ENCODE results near the gene NMNAT2.

NMNAT2 gene

DNA sequence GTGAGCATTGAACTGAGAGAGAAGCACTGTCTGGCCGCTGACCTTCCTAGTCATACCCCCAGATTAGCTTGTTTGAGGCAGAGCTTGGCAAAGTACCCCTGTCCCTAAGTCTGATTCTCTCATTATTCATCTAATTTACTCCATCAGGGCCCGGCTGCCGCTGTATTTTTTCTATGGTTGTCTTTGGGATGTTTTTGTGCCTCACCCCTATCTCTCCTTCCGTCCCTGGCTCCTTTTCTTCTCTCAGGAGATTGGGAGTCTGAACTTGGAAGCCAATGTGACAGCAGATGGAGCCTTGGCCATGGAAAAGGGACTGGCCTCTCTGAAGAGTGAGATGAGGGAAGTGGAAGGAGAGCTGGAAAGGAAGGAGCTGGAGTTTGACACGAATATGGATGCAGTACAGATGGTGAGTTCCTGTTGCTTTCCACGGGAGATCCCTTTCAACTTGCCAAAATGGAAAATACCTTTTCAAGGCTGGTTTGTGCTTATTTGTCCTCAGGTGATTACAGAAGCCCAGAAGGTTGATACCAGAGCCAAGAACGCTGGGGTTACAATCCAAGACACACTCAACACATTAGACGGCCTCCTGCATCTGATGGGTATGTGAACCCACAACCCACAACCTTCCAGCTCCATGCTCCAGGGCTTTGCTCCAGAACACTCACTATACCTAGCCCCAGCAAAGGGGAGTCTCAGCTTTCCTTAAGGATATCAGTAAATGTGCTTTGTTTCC lies 178.2 kb downstream of the NMNAT2 start:
- no peak for DNase-seq

DNA sequence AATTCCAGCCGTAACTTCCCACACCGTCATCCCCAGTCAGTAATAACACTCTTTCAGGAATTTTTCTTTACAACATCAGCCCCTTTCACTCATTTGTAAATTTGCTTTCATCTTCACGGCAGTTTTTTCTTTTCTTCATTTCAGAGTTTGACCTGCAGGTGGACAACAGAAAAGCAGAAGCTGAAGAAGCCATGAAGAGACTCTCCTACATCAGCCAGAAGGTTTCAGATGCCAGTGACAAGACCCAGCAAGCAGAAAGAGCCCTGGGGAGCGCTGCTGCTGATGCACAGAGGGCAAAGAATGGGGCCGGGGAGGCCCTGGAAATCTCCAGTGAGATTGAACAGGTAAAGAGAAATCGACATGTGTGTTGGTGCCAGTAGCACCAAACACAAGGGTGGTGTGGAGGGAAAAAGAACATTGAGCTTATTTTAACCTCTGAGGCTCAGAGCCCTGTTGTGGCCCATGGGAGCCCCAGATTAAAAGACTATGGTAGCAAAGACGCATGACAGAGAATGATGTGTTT lies 178.9 kb downstream of the NMNAT2 start:
- DNase-seq, result no peak

DNA sequence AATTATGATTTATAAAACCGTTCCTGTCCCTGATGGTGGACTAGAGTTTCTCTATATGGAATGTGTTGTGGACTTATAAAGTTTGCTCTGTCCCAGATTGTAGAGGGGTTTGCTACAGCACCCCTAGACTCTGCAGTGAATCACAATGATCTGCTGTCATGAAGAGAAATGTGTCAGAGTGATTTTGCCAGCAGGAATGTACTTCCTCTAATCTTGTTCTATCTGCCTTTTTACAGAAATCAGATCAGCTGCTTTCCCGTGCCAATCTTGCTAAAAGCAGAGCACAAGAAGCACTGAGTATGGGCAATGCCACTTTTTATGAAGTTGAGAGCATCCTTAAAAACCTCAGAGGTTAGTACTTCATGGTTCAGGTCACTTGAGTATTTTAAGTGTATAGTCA lies 180.1 kb downstream of the NMNAT2 start:
- no peak for DNase-seq

DNA sequence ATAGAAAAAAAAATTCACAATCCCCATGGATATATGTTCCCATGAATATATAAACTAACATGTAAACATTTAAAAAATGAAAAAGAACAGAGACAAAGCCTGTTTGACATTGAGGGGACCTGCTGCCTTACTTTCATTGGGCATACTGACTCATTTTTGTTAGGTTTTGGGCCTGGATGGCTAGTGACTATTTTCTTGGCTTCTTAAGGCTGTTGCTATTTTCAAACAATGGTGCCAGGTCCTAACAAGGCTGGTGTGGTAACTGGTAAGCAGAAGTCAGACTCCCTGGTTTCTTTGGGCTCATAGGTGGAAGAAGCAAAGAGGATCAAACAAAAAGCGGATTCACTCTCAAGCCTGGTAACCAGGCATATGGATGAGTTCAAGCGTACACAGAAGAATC lies 181.1 kb downstream of the NMNAT2 start:
- DNase-seq, result no peak

DNA sequence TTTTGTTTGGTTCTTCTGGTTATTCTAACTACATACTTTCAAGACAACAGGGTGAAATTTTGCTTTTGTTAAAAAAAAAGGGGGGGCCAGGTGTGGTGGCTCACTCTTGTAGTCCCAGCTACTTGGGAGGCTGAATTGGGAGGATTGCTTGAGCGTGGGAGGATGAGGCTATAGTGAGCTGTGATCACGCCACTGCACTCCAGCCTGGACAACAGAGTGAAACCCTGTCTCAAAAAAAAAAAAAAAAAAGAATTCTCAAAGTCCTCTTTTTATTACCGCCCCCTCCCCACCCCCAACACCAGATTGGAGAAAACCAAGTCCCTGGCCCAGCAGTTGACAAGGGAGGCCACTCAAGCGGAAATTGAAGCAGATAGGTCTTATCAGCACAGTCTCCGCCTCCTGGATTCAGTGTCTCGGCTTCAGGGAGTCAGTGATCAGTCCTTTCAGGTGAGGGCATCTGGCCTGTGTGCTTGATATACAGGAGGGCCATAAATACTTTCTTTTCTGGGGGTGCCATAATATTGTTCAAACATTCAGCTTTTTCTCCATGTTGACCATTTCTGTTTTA lies 181.9 kb downstream of the NMNAT2 start:
- DNase-seq, result no peak

DNA sequence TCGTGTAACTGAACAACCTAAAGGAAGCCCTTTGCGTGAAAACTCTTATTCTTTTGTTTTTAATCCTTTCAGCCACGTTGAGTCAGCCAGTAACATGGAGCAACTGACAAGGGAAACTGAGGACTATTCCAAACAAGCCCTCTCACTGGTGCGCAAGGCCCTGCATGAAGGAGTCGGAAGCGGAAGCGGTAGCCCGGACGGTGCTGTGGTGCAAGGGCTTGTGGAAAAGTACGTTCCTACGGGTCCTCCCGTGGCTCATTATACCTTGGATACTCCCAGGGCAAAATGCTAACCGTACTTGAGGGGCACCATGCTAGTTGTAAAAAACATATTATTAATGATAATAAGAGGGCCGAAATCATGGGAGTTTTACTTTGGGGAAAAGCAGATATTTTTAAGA lies 182.7 kb downstream of the NMNAT2 start:
- no peak for DNase-seq

DNA sequence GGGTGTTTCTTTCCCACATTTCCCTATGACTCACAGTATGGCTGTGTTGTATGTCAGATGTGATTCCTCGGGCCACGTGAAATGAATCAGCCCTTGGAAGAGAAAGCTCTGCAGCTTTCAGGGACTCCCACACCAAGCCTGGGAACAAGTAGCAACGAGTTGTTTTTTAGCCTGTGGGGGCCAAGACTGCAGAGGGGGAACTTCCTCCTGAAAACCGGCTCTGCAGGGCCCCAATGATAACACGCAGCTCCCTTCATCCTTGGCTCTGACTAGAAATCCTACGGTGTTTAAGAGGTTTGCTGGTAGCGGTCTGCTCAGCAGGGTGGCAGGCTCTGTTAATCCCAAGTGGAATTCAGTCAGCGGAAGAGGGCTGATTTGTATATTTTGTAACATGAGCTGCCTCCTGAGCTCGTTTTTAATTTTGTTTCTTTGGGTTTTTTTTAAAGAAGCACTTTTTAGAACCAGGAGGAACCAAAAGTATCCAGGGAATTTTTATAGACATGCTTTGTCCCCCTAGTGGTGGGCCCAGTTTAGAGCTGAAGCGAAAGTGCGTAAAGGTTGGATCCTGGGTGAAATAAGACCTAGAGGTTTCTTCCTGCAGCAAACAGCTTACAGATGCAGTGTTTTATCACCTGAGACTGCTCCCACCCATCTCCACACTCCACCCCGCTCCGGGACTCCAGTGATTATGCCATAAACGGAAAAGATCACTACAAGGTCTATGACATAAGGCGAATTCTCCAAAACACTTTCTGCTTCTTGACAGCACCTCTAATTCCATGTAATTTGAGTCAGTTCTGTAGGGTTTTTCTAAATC lies 183.3 kb downstream of the NMNAT2 start:
- DNase-seq, result peak in 22 of 56 donors; percentile 5 to 55 (median 24)

DNA sequence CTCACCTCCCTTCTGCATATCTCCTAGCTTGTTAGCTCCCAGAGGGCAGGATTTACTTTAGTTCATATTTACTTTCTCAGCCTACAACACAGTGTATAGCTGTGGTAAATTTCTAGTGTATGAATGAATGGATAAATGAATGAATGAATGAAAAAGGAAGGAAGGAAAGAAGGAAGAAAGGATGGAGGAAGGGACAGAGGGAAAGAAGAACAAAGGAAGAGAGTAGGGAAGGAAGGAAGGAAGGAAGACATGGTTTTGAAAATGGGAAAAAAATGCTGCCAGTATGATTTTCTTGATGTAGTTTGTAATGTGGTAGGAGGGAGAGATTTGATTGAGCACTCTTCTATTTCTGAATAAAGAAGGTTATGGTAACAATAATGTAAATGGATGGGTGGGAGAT lies 185.1 kb downstream of the NMNAT2 start:
- no peak for DNase-seq

DNA sequence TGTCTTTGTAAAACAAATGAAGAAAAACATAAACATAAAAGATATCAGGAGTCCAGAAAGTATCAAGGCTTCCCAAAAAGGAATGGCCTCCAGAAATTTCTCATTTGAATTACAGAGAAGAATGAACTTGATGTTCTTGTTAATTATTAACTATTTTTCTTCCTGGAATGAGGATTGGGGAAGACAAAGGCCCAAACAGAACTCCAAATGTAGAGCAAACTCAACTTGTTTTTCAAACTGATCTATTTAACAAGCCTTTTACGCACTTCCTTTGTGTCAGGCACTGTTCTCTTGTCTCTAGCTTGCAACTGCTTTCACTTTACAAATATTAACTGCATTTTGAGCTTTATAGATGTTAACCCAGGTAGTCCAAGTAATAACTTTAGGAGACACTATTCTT lies 186.6 kb downstream of the NMNAT2 start:
- DNase-seq, result no peak

DNA sequence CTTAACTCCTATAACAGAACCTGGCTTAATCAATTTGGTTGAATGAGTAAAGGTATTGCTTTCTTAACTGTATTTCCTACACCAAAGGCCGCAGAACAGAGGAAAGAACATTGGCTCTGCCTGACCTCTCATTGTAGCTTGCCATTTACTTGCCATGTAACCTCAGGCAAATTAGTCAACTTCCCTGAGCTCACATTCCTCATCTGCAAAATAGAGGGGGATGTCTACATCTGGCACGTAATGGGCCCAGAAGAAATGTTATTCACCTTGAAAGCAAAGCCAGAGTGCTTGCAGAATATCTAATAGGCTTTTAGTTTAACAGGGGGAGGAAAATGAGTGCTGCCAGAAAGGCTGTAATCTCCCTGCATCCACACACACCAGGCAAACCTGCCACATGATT lies 187.8 kb downstream of the NMNAT2 start:
- DNase-seq, result no peak

DNA sequence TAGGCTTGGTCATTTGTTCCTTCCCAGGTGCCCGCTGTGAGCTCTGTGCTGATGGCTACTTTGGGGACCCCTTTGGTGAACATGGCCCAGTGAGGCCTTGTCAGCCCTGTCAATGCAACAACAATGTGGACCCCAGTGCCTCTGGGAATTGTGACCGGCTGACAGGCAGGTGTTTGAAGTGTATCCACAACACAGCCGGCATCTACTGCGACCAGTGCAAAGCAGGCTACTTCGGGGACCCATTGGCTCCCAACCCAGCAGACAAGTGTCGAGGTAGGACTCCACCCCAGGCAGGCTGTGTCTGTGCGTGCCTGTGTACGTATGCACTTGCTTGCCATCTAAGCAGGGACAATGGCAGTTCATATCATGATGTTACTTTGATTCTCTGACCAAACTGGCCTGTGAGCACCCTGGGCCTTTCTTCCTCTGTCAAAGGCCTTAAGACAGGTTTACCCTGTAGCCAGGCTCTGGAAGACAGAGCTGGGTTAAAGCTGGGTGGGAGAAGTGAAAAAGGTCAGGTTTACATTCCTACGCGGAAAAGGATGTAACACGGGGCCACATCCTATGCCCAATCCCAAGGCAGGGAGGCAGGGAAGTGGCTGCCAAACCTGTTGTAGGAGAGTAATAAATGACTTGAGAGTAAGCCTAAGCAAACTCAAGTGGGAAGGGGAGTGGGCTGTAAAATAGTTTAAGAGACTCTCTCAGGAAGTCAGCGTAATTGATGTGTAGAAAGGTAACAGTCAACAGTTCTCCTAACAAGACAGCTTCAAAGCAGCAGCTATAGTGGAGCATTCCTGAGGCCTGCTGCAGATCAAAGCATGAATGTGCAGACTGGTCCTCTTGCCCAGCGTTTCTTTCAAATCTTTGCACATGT lies 189.6 kb downstream of the NMNAT2 start:
- DNase-seq, result no peak

DNA sequence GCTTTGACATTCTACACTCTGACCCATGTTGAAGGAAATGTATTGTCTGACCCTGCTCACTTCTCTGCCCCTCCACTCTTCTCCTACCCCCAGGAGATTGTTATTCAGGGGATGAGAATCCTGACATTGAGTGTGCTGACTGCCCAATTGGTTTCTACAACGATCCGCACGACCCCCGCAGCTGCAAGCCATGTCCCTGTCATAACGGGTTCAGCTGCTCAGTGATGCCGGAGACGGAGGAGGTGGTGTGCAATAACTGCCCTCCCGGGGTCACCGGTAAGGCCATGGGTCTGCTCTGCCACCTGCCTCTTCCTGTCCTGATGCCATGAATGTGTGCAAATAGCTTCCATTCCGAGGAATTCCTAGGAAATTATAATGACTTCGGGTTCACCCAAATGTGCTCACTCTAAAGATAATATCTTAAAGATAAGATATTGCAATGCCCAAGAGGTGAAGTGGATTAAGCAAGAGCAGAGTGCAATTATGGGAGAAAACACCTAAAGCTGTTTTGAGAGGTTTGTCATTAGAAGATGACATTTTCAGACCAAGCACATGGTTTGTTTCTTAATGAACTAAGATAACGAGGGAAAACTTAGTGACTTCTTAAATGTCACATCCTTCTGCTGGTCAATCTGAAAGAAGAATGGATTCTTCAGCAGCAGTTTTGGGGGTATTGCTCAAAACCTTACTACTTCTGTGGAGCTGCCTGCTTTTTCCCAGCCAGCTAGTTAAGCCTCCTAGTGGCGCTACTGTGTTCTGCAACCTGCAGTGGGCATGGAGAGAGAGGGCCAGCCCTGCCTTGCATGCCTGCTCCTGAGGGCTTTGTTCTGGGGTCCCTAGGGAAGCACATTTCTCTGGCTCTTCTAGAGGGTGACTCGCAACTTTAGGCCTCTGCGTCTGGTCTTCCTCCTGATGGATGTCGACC lies 190.5 kb downstream of the NMNAT2 start:
- DNase-seq, result peak in 7 of 56 donors; percentile 2 to 19 (median 6)

DNA sequence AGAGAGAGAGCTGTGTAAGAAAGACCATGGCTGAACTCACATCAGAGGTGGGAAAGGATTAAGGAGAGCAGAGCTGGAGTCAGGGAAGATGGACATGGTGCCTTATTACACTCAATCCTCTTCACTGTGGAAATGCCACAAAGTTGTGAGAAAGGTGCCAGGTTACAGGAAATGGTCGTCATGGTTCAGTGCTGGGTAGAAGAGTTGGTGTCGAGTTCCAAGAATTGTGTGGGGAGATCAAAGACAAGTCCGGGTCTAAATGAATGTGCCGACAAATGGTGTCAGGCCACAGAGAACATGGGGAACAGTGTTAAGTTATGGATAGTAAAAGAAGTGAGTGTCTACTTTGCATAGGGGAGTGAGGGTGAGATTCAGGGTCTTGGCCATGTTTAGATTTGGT lies 191.2 kb downstream of the NMNAT2 start:
- no peak for DNase-seq

DNA sequence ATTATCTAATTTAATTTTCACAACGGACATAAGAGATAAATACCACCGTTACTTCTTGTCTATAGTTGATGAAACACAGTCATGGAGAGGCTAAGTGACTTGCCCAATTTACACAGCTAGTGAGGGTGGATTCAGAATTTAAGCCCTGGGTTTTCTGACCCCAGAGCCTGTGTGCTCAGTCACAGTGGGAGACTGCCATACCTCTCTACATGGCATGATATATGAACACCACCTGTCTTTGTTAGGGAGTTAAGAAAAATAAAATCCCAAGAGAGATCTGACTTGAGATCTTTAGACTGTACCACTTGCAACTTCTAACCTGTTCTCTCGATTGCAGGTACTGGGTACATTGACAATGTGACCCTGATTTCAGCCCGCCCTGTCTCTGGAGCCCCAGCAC lies 191.8 kb downstream of the NMNAT2 start:
- no peak for DNase-seq

DNA sequence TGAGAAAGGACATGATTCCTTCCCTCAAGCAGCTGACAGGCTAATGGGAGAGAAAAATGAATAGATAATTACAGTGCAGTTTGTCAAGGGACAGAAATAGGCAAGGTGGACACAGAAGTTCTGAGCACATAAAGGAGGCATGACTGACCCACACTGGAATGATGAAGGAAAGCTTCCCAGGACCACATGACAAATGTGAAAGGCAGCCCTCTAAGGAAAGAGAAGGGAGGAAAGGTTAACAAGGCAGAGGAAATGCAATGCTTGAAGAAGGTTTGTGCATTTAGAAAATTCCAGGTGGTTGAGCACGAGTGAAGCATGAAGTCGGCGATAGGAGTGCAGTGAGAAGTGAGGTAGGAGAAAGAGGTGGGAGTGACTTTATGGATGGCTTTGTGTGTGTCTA lies 194.7 kb downstream of the NMNAT2 start:
- DNase-seq, result no peak

DNA sequence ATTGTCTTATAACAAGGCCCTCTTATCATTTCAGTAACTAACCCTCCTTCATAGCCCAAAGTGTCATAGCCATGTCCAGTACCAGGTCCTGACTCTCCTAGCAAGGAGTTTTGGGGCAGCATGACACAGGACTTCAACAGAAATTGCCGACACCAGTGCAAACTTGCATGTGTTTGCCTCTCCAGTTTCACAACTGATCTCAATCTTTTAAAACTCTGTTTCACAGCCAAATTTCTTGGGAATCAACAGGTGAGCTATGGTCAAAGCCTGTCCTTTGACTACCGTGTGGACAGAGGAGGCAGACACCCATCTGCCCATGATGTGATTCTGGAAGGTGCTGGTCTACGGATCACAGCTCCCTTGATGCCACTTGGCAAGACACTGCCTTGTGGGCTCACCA lies 195.3 kb downstream of the NMNAT2 start:
- DNase-seq, result no peak

DNA sequence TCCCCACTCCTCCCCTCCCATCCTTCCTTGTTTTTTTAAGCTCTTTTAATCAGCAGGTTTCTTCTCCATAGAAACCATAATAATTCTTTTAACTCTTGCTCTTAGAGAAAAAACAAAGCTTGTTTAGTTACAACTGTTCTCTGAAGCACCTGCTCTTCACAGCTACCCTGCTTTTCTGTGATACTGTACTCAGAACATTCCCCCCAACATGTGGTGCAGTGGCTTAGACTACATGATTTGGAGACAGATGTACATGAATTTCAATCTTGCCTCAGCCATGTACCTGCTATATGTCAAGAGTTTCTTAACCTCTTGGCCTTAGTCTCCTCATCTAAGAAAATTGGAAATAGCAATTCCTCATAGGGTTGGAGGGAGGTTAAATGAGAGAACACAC lies 198.6 kb downstream of the NMNAT2 start:
- DNase-seq, result no peak

DNA sequence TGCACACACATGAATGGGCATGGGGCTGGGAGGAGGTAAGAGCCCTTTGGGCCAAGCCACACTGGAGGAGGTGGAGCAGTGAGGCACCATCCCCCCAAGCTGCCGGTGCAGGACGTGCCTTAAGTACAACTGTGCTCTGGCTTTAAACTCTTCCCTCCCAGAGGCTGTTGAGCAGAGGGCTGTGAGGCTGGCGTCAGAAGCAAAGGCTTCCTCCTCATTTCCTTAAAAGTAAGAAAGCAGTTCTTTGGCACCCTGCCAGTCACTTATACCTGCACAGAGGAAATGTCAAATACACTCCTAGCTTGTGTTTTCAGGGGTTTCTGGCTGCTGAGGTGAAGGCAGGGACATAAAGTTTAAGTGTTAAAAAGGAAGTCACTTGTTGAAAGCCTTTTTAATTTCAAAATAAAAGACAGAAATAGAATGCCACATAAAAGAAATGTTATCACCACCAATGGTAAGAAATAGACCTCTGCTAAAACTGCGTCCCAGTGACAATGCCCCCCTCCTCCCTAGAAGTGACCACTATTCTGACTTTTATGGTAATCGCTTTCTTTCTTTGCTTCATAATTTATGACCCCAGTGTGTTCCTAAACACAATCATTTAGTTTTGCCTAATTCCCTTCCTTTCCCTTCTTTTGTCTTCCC lies 199.1 kb downstream of the NMNAT2 start:
- DNase-seq, result peak in 2 of 56 donors; percentile 6 to 15

DNA sequence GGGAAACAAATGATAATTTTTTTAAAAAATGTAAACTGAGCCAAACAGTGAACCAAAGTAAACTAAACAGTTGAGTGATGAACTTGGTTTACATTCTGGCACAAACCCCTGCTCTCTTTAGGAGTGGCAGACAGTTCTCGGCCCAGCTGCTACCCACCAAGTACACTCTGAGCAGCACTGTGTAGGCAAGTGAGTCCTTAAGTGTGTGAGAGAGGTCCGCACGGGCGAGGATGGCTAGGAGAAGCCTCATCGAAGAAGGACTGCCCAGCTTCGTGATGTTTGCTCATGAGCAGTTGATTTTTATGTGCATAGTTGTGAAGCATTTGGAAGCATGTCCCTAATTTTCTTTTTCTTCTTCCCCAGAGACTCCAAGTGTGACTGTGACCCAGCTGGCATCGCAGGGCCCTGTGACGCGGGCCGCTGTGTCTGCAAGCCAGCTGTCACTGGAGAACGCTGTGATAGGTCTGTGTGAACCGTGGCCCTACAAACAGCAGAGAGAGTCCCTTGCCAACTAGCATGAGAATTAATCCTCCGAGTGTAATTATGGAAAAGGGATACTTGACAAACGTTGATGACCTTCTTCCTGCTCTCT lies 200.1 kb downstream of the NMNAT2 start:
- DNase-seq, result peak in 2 of 56 donors; percentile 15 to 29

All from amygdala (tissue), 56 donors.